ENCODE measurements around the gene GABARAPL1. TPM values are rescaled to one million over a fixed set of nuclear protein-coding genes. Genes with fewer than 3 reads are reported as not detected.
"Not testable (repeated sequence)": the region's sequence is repeated elsewhere in the genome, so short reads cannot be mapped to it uniquely, and the experiment has no call there.

The GABARAPL1 gene
- total and polyA plus RNA-seq, 2 donors, result 38.0 to 138 TPM

DNA sequence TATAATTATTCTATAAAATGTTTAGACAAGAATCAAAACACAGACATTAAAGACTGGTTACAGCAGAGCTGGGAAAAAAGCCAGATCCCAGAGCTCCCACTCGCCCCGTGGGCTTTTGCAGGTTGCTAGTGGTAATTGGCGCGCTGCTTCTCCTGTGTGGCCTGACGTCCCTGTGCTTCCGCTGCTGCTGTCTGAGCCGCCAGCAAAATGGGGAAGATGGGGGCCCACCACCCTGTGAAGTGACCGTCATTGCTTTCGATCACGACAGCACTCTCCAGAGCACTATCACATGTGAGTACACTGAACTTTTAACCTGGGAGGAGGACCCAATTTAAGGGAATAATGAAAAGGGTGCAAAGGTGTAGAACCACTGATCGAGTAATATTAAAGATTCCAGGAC, 26.4 kb upstream of the GABARAPL1 start:
- DNase-seq (ENCODE audit: extremely low spot score), result no peak
- H3K4me3 ChIP-seq (ENCODE audit: low read depth, low read length), result no peak overlapping the region
- peaks cover 2% of the 10 kb centered on the region for H3K4me1 ChIP-seq (ENCODE audit: insufficient read depth)
- 58% methylated on average over 11 of the region's 11 CpGs for WGBS
- H3K27ac ChIP-seq (ENCODE audit: low read depth), result no peak overlapping the region
- no peaks in the 10 kb centered on the region for H3K36me3 ChIP-seq (ENCODE audit: insufficient read depth)

DNA sequence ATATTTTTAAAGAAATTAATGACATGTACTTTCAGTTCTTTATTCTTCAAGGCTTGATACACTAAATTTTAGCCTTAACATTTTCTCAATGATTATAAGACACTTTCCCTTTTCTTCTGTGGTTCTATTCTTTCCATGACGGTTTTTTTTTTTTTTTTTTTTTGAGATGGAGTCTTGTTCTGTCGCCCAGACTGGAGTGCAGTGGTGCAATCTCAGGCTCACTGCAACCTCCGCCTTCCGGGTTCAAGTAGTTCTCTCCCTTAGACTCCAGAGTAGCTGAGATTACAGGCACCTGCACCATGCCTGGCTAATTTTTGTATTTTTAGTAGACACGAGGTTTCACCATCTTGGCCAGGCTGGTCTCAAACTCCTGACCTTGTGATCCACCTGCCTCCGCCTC, 25.7 kb upstream of the GABARAPL1 start:
- not testable (repeated sequence) for H3K4me1 ChIP-seq (ENCODE audit: insufficient read depth); H3K36me3 ChIP-seq (ENCODE audit: insufficient read depth); H3K27ac ChIP-seq (ENCODE audit: low read depth); H3K4me3 ChIP-seq (ENCODE audit: low read depth, low read length); DNase-seq (ENCODE audit: extremely low spot score)
- 90% methylated on average over 6 of the region's 6 CpGs for WGBS

DNA sequence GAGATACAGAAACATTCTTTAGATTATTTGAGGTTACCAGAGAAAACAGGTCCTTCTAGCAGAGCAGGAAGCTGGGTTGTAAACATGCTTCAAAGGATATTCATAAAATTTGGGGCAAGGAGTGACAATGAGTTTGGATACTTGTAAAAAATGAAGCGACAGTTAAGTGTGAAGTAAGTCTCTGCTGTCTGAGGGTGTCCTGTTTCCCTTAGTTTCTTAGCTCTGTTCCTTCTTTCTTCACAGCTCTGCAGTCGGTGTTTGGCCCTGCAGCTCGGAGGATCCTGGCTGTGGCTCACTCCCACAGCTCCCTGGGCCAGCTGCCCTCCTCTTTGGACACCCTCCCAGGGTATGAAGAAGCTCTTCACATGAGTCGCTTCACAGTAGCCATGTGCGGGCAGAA, 23.0 kb upstream of the GABARAPL1 start:
- WGBS, result 37% methylated on average over 5 of the region's 5 CpGs
- H3K36me3 ChIP-seq (ENCODE audit: insufficient read depth), result no peaks in the 10 kb centered on the region
- H3K4me3 ChIP-seq (ENCODE audit: low read depth, low read length), result no peak overlapping the region
- no peak for DNase-seq (ENCODE audit: extremely low spot score)
- no peaks in the 10 kb centered on the region for H3K4me1 ChIP-seq (ENCODE audit: insufficient read depth)
- H3K27ac ChIP-seq (ENCODE audit: low read depth), result no peak overlapping the region

DNA sequence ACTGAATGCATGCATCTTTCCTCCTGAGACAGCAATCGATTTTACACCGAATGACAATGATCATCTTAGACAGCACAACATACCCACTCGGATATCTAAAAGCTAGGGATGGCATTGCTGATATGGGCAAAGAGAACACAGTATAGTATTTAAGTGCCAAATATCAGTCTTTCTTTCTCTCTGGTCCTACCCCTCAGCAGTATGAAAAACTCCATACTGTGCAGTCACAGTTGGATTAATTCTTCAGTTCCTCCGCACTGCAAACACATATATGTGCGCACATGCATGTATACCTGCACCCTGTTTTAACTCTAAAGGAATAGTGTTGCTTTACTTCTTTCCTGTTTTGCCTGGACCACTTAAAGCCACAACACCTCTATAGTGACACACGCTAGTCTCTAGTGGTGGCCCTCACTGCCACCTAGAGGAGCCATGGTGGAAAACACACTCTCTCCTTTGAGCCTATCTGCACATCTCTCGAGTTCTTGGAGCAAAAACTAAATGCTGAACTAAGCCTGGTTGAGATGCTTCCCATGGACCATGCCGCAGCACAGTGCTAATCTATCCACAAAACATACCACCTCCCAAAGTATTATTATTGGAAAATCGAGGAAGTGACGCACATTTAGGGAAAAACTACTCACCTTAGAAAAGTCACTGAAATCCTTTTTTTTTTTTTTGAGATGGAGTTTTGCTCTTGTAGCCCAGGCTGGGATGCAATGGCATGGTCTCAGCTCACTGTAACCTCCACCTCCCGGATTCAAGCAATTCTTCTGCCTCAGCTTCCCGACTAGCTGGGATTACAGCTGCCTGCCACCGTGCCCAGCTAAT, 21.9 kb upstream of the GABARAPL1 start:
- Histone ChIP-seq H3K36me3 (ENCODE audit: insufficient read depth) (no peaks in the 10 kb centered on the region), H3K4me3 (ENCODE audit: low read depth, low read length) (no peak overlapping the region), H3K27ac (ENCODE audit: low read depth) (no peak overlapping the region), H3K4me1 (ENCODE audit: insufficient read depth) (no peaks in the 10 kb centered on the region)
- no peak for DNase-seq (ENCODE audit: extremely low spot score)
- 47% methylated on average over 13 of the region's 13 CpGs for WGBS

DNA sequence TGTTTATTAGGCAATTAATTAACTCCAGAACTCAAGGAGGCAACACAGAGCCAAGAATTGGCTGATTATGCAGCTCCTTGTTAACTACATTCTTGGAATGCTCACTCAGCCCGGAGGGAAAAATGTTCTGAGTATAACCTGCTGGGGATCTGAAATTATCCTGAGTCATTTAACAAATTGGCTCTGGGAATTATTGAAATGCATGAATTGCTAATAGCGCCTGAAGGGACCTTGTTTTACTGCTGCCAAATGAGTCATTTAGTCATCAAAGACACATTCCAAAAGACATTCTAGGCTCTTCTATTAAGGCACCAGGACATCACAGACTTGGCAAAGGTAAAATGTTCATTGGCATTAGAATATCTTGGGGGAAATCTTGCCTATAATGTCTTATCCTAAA, 20.8 kb upstream of the GABARAPL1 start:
- no peaks in the 10 kb centered on the region for H3K36me3 ChIP-seq (ENCODE audit: insufficient read depth)
- no peak overlapping the region for H3K4me3 ChIP-seq (ENCODE audit: low read depth, low read length)
- H3K27ac ChIP-seq (ENCODE audit: low read depth), result no peak overlapping the region
- WGBS, result 49% methylated on average over 2 of the region's 2 CpGs
- DNase-seq (ENCODE audit: extremely low spot score), result no peak
- H3K4me1 ChIP-seq (ENCODE audit: insufficient read depth), result no peaks in the 10 kb centered on the region

DNA sequence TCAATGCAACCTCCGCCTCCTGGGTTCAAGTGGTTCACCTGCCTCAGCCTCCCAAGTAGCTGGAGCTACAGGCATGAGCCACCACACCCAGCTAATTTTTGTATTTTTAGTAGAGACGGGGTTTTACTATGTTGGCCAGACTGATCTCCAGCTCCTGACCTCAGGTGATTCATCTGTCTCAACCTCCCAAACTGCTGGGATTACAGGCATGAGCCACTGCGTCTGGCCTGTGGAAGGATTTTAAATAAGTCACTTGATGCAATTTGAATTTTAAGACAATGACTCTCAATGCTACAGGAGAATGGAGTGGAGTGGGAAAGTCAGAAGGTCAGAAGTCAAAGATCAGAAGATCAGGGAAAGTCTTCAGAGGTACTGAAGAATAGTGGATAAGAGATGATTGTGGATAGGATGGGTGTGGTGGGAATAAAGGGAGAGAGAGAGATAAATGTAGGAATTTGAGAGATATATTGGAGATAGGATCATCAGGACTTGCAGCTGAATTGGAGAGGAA, 18.5 kb upstream of the GABARAPL1 start:
- no peak overlapping the region for H3K4me3 ChIP-seq (ENCODE audit: low read depth, low read length)
- no peak for DNase-seq (ENCODE audit: extremely low spot score)
- no peak overlapping the region for H3K27ac ChIP-seq (ENCODE audit: low read depth)
- no peaks in the 10 kb centered on the region for H3K36me3 ChIP-seq (ENCODE audit: insufficient read depth)
- no peaks in the 10 kb centered on the region for H3K4me1 ChIP-seq (ENCODE audit: insufficient read depth)
- 84% methylated on average over 3 of the region's 3 CpGs for WGBS

DNA sequence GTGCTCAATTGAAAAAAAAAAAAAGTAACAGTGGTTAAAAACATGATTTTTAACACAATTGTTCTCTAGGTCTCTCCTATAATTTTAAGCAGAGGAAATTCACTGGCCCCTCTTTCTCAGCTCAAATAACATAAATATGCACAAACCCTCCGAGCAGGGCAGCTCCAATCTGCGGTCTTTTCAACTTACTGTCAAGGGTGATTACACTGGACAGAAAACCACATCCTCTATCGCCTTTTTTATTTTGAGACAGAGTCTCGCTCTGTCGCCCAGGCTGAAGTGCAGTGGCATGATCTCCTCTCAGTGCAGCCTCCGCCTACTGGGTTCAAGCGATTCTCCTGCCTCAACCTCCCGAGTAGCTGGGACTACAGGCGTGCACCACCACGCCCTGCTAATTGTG, 16.5 kb upstream of the GABARAPL1 start:
- no peak for DNase-seq (ENCODE audit: extremely low spot score)
- Histone ChIP-seq H3K27ac (ENCODE audit: low read depth) (no peak overlapping the region), H3K4me1 (ENCODE audit: insufficient read depth) (no peaks in the 10 kb centered on the region), H3K36me3 (ENCODE audit: insufficient read depth) (no peaks in the 10 kb centered on the region), H3K4me3 (ENCODE audit: low read depth, low read length) (no peak overlapping the region)
- 78% methylated on average over 10 of the region's 10 CpGs for WGBS

DNA sequence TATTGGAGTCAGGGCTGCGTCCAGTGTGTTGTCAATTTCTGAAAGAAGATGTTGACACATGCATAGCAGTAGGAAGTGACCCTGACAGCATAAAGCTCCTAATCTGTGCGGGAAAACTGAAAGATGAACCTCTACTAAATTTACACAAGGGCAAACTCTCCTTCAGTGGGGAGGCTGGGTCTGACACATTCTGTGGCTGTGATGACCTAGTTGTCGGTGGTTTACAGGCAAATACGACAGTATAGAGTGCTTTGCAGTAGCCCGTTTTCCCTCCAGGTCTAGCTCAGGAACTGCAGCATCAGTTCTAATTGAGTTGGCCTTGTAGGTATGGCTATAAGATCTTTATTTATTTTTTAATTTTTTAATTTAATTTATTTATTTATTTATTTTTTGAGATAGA, 14.8 kb upstream of the GABARAPL1 start:
- WGBS, result 85% methylated on average over 5 of the region's 5 CpGs
- no peaks in the 10 kb centered on the region for H3K4me1 ChIP-seq (ENCODE audit: insufficient read depth)
- no peaks in the 10 kb centered on the region for H3K36me3 ChIP-seq (ENCODE audit: insufficient read depth)
- DNase-seq (ENCODE audit: extremely low spot score), result no peak
- no peak overlapping the region for H3K27ac ChIP-seq (ENCODE audit: low read depth)
- no peak overlapping the region for H3K4me3 ChIP-seq (ENCODE audit: low read depth, low read length)

DNA sequence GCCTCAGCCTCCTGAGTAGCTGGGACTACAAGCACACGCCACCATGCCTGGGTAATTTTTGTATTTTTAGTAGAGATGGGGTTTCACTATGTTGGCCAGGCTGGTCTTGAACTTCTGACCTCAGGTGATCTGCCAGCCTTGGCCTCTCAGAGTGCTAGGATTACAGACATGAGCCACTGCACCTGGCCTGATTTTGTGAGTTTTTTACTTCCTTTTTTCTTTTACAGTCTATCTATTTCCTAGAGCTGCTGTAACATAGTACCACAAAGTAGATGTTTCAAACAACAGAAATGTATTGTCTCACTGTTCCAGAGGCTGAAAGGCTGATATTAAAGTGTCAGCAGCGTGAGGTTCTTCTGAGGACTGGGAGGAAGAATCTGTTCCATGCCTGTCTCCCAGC, 8.2 kb upstream of the GABARAPL1 start:
- DNase-seq (ENCODE audit: extremely low spot score); H3K27ac ChIP-seq (ENCODE audit: low read depth); H3K4me3 ChIP-seq (ENCODE audit: low read depth, low read length); H3K4me1 ChIP-seq (ENCODE audit: insufficient read depth); H3K36me3 ChIP-seq (ENCODE audit: insufficient read depth): not testable (repeated sequence)
- 92% methylated on average over 2 of the region's 2 CpGs for WGBS

DNA sequence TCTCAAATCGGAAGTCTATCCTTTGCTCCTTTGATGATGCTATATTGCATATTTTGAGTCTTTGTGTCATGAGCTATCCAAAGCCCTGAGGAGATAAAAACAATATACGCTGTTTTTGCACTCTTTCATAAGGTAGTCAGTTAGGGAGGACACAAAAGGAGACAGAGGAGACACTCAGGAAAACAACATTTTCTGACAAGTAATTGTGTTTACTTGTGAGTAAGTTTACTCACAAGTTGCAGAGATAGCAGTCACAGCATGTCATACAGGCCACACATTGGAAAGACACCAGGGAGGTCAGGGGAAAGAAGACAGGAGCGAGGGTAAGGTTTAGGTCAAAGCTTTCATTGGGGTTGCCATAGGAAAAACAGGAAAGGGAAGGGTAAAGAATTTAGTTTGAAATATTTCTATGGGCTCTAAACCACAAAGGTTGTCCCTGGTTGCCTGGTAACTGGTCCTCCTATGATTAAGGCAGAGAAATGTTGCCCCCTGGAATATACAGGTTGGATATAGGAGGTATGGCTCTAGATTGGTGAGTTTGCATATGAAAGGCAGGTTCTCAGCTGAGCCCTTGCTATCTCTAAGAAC, 7.4 kb upstream of the GABARAPL1 start:
- no peak for DNase-seq (ENCODE audit: extremely low spot score)
- Histone ChIP-seq H3K27ac (ENCODE audit: low read depth) (no peak overlapping the region), H3K4me3 (ENCODE audit: low read depth, low read length) (no peak overlapping the region), H3K4me1 (ENCODE audit: insufficient read depth) (no peaks in the 10 kb centered on the region), H3K36me3 (ENCODE audit: insufficient read depth) (no peaks in the 10 kb centered on the region)
- WGBS, result 75% methylated on average over 3 of the region's 3 CpGs

DNA sequence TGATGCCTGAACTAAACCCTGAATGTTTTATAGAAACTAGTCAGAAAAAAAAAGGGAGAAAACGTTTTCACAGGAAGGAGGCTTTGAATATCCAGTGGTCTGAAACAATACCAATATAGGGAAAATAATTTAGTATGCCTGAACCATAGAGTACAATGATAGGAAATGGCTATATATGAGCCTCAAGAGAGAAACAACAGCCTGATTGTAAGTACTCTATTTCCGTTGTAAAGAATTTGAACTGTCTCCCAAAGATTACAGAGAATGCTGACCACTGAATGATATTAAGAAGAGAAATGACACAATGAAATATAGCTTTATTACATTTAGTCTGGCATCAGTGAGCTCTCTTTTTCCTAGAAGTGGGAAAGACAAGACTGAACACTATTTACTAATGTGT, 5.5 kb upstream of the GABARAPL1 start:
- DNase-seq (ENCODE audit: extremely low spot score), result no peak
- Histone ChIP-seq H3K4me3 (ENCODE audit: low read depth, low read length) (no peak overlapping the region), H3K4me1 (ENCODE audit: insufficient read depth) (no peaks in the 10 kb centered on the region), H3K36me3 (ENCODE audit: insufficient read depth) (no peaks in the 10 kb centered on the region), H3K27ac (ENCODE audit: low read depth) (no peak overlapping the region)
- 25% methylated on average over 2 of the region's 2 CpGs for WGBS

DNA sequence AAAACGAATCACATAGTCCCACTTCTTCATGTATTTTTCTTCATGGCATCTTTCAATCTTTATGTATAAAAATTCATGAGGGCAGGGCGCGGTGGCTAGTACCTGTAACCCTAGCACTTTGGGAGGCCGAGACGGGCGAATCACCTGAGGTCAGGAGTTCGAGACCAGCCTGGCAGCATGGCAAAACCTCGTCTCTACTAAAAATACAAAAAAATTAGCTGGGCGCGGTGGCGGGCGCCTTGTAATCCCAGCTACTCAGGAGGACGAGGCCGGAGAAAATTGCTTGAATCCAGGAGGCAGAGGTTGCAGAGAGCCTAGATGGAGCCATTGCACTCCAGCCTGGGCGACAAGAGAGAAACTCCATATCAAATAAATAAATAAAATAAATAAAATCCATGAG, 2.5 kb upstream of the GABARAPL1 start:
- Histone ChIP-seq H3K4me3 (ENCODE audit: low read depth, low read length) (no peak overlapping the region), H3K36me3 (ENCODE audit: insufficient read depth) (no peaks in the 10 kb centered on the region), H3K27ac (ENCODE audit: low read depth) (no peak overlapping the region), H3K4me1 (ENCODE audit: insufficient read depth) (no peaks in the 10 kb centered on the region)
- DNase-seq (ENCODE audit: extremely low spot score), result no peak
- 93% methylated on average over 15 of the region's 15 CpGs for WGBS

DNA sequence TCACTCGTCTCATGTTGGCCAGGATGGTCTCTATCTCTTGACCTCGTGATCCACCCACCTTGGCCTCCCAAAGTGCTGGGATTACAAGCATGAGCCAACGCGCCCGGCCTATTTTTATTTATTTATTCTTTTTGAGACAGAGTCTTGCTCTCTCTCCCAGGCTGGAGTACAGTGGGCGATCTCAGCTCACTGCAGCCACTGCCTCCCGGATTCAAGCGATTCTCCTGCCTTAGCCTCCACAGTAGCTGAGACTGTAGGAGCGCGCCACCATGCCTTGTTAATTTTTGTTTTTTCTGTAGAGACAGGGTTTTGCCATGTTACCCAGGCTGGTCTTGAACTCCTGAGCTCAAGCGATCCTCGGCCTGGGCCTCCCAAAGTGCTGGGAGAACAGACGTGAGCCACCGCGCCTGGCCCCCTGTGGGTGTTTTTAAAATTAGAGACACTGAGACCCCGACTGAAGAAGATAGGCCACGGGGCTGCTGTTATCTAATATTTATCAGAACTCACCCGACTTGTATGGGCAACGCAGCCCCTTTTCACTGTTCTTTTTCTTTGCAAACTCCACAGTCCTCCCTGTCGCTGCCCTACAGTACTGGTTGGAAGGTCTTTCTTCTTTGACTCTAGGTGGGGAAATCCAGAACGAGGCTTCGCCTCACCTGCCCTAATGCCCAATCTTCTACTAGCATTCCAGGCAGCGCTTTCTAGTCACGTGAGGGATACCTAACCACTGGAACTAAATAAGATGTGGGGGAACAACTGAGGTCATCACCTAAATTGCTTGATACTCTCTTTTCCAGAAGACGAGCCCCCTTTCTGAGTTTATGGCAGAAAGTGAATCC, 1.4 kb upstream of the GABARAPL1 start:
- Histone ChIP-seq H3K4me1 (ENCODE audit: insufficient read depth) (no peaks in the 10 kb centered on the region), H3K36me3 (ENCODE audit: insufficient read depth) (no peaks in the 10 kb centered on the region), H3K27ac (ENCODE audit: low read depth) (no peak overlapping the region), H3K4me3 (ENCODE audit: low read depth, low read length) (no peak overlapping the region)
- 91% methylated on average over 25 of the region's 25 CpGs for WGBS
- DNase-seq (ENCODE audit: extremely low spot score), result no peak
